Liver (tissue), 9 donors: Measurements from ENCODE around the gene CHST12. TPM values are rescaled to one million over a fixed set of nuclear protein-coding genes. Genes with fewer than 3 reads are reported as not detected.

Experiments used
- DNase-seq: peaks from one replicate; pipeline ENCODE4 v3.0.0-alpha.2; 2017; ENCODE audit warnings: low spot score
- H3K27ac ChIP-seq, 2 donors: one replicate each; pipeline ENCODE4 v1.7.0; 2013; ENCODE audit warnings: inconsistent platforms in 2 of 2, low read length in 2 of 2, control low read depth in 1 of 2, low read depth in 1 of 2, mild to moderate bottlenecking in 1 of 2
- H3K27me3 ChIP-seq, 4 donors: one replicate each; pipeline versions ENCODE4 v1.6.1 to v1.7.0; 2013; ENCODE audit warnings: low read length in 3 of 4, inconsistent platforms in 1 of 4, mild to moderate bottlenecking in 1 of 4, moderate library complexity in 1 of 4; ENCODE audit not compliant: control insufficient read depth in 4 of 4, insufficient read depth in 4 of 4
- H3K36me3 ChIP-seq, 4 donors: one replicate each; pipeline versions ENCODE4 v1.6.1 to v1.7.0; 2013; ENCODE audit warnings: low read length in 3 of 4, mild to moderate bottlenecking in 3 of 4, low read depth in 1 of 4, moderate library complexity in 1 of 4; ENCODE audit not compliant: control insufficient read depth in 4 of 4, insufficient read depth in 3 of 4
- H3K4me1 ChIP-seq, 4 donors: one replicate each; pipeline versions ENCODE4 v1.6.1 to v1.7.0; 2013; ENCODE audit warnings: low read length in 3 of 4, mild to moderate bottlenecking in 3 of 4, moderate library complexity in 1 of 4; ENCODE audit not compliant: control insufficient read depth in 4 of 4, insufficient read depth in 4 of 4
- H3K4me3 ChIP-seq, 3 donors: one replicate each; pipeline versions ENCODE4 v1.6.1 to v1.7.0; 2013; ENCODE audit warnings: low read length in 3 of 3, control low read depth in 1 of 3, low read depth in 1 of 3, mild to moderate bottlenecking in 1 of 3
- H3K9ac ChIP-seq, 2 donors: one replicate each; pipeline ENCODE4 v1.7.0; 2013; ENCODE audit warnings: low read length in 2 of 2, mild to moderate bottlenecking in 2 of 2, moderate library complexity in 2 of 2, control low read depth in 1 of 2, low read depth in 1 of 2
- H3K9me3 ChIP-seq, 4 donors: one replicate each; pipeline versions ENCODE4 v1.6.1 to v1.7.0; 2013; ENCODE audit warnings: low read length in 3 of 4; ENCODE audit not compliant: control insufficient read depth in 4 of 4
- CTCF ChIP-seq: fragments of 150-350 bp; IDR thresholded peaks from 2 replicates; pipeline ENCODE4 v1.5.1; 2017; ENCODE audit warnings: improper control_type of control experiment, low read depth, low read length; ENCODE audit not compliant: missing input control
- EGR1 ChIP-seq, 2 donors: IDR thresholded peaks; 2 replicates each; pipeline ENCODE4 v1.6.1; 2016 to 2018; ENCODE audit warnings: antibody characterized with exemption in 2 of 2, low read depth in 2 of 2
- FOXA1 ChIP-seq: IDR thresholded peaks from 2 replicates; pipeline ENCODE4 v1.6.1; 2016; ENCODE audit warnings: antibody characterized with exemption
- FOXA2 ChIP-seq: IDR thresholded peaks from 2 replicates; pipeline ENCODE4 v1.6.1; 2016; ENCODE audit warnings: antibody characterized with exemption
- GABPA ChIP-seq, 2 donors: IDR thresholded peaks in 1 of 2; conservative IDR thresholded peaks in 1 of 2; 2 replicates each; pipeline ENCODE4 v1.6.1; 2016; ENCODE audit warnings: antibody characterized with exemption in 2 of 2, mild to moderate bottlenecking in 1 of 2, moderate library complexity in 1 of 2
- HNF4A ChIP-seq, 2 donors: conservative IDR thresholded peaks; 2 replicates each; pipeline ENCODE4 v1.6.1; 2016; ENCODE audit warnings: antibody characterized with exemption in 2 of 2, mild to moderate bottlenecking in 2 of 2
- HNF4G ChIP-seq: IDR thresholded peaks from 2 replicates; pipeline ENCODE4 v1.6.1; 2016; ENCODE audit warnings: antibody characterized with exemption
- JUND ChIP-seq, 2 donors: IDR thresholded peaks; 2 replicates each; pipeline ENCODE4 v1.6.1; 2016; ENCODE audit warnings: antibody characterized with exemption in 2 of 2
- NR2F2 ChIP-seq: IDR thresholded peaks from 2 replicates; pipeline ENCODE4 v1.6.1; 2016; ENCODE audit warnings: antibody characterized with exemption
- RAD21 ChIP-seq, 2 donors: IDR thresholded peaks; 2 replicates each; pipeline ENCODE4 v1.6.1; 2016; ENCODE audit warnings: antibody characterized with exemption in 2 of 2, mild to moderate bottlenecking in 2 of 2
- RXRA ChIP-seq, 2 donors: IDR thresholded peaks; 2 replicates each; pipeline ENCODE4 v1.6.1; 2017 to 2018; ENCODE audit warnings: antibody characterized with exemption in 2 of 2, mild to moderate bottlenecking in 1 of 2
- SP1 ChIP-seq: IDR thresholded peaks from 2 replicates; pipeline ENCODE4 v1.6.1; 2018; ENCODE audit warnings: antibody characterized with exemption, mild to moderate bottlenecking
- TAF1 ChIP-seq: conservative IDR thresholded peaks from 2 replicates; pipeline ENCODE4 v1.6.1; 2016; ENCODE audit warnings: antibody characterized with exemption, mild to moderate bottlenecking
- YY1 ChIP-seq: IDR thresholded peaks from 2 replicates; pipeline ENCODE4 v1.6.1; 2016; ENCODE audit warnings: antibody characterized with exemption, mild to moderate bottlenecking
- WGBS: extraction: QIAGEN DNeasy Blood & Tissue Kit; methylation state at CpG from one replicate; pipeline ENCODE4 v1.1.7; 2013; 5-methylcytosine and 5-hydroxymethylcytosine counted together
- polyA plus RNA-seq, 2 donors: library from polyadenylated mRNA; stranded (reverse) in 1 of 2; unstranded in 1 of 2; fragments of 200-250 nt in 1 of 2; fragments of >200 nt in 1 of 2; fragmentation: Nextera tagmentation in 1 of 2; extraction: Ambion mirVana in 1 of 2; gene quantifications; one replicate each; pipeline versions ENCODE4 v1.2.1 to v1.2.3, GENCODE V29; 2013 to 2015
- total RNA-seq, 2 donors: library from RNA; depleted of rRNA; stranded (reverse); fragments of >200 nt; gene quantifications; one replicate each; pipeline ENCODE4 v1.2.3, GENCODE V29; 2014
- TF ChIP-seq, protein P1 (sequence below): IDR thresholded peaks from 2 replicates; pipeline ENCODE4 v1.6.1; 2016; ENCODE audit warnings: antibody characterized with exemption
- TF ChIP-seq, protein P2 (sequence below): IDR thresholded peaks from 2 replicates; pipeline ENCODE4 v1.6.1; 2016; ENCODE audit warnings: antibody characterized with exemption, mild to moderate bottlenecking
- TF ChIP-seq, protein P3 (sequence below): IDR thresholded peaks from 2 replicates; pipeline ENCODE4 v1.6.1; 2016; ENCODE audit warnings: antibody characterized with exemption
- donor health status: healthy.
- donor health status: healthy.
- donor health status: healthy.
- donor health status: healthy.
- donor health status: healthy.

Gene CHST12
- total and polyA plus RNA-seq, 4 donors = 3.2 to 11.9 (median 5.2) TPM

- no peak for DNase-seq
- Histone ChIP-seq H3K36me3 (no peaks in the 10 kb centered on the region), H3K9ac (no peak overlapping the region), H3K4me1 (peaks cover 0 to 9% (median 4%) of the 10 kb centered on the region in 4 donors), H3K27me3 (no peaks in the 10 kb centered on the region), H3K4me3 (no peak overlapping the region), H3K27ac (no peak overlapping the region), H3K9me3 (no peaks in the 10 kb centered on the region)
- TF ChIP-seq JUND (IDR thresholded peaks at IDR 0.05) = no peak
- TF ChIP-seq FOXA2 = no peak
- TF ChIP-seq HNF4A (conservative IDR thresholded peaks at IDR 0.05) = no peak
- TF ChIP-seq SP1 = no peak
- no peak for TF ChIP-seq FOXA1
- TF ChIP-seq CTCF = no peak
- TF ChIP-seq, protein P1, sequence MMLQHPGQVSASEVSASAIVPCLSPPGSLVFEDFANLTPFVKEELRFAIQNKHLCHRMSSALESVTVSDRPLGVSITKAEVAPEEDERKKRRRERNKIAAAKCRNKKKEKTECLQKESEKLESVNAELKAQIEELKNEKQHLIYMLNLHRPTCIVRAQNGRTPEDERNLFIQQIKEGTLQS = no peak
- TF ChIP-seq HNF4G = no peak
- no peak for TF ChIP-seq RXRA (IDR thresholded peaks at IDR 0.05)
- TF ChIP-seq, protein P2, sequence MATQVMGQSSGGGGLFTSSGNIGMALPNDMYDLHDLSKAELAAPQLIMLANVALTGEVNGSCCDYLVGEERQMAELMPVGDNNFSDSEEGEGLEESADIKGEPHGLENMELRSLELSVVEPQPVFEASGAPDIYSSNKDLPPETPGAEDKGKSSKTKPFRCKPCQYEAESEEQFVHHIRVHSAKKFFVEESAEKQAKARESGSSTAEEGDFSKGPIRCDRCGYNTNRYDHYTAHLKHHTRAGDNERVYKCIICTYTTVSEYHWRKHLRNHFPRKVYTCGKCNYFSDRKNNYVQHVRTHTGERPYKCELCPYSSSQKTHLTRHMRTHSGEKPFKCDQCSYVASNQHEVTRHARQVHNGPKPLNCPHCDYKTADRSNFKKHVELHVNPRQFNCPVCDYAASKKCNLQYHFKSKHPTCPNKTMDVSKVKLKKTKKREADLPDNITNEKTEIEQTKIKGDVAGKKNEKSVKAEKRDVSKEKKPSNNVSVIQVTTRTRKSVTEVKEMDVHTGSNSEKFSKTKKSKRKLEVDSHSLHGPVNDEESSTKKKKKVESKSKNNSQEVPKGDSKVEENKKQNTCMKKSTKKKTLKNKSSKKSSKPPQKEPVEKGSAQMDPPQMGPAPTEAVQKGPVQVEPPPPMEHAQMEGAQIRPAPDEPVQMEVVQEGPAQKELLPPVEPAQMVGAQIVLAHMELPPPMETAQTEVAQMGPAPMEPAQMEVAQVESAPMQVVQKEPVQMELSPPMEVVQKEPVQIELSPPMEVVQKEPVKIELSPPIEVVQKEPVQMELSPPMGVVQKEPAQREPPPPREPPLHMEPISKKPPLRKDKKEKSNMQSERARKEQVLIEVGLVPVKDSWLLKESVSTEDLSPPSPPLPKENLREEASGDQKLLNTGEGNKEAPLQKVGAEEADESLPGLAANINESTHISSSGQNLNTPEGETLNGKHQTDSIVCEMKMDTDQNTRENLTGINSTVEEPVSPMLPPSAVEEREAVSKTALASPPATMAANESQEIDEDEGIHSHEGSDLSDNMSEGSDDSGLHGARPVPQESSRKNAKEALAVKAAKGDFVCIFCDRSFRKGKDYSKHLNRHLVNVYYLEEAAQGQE = no peak
- WGBS = 100% methylated on average over 1 of the region's 1 CpG
Measured at GRCh38 chr7:2411049-2411448, 7.6 kb downstream of the CHST12 start.

DNA sequence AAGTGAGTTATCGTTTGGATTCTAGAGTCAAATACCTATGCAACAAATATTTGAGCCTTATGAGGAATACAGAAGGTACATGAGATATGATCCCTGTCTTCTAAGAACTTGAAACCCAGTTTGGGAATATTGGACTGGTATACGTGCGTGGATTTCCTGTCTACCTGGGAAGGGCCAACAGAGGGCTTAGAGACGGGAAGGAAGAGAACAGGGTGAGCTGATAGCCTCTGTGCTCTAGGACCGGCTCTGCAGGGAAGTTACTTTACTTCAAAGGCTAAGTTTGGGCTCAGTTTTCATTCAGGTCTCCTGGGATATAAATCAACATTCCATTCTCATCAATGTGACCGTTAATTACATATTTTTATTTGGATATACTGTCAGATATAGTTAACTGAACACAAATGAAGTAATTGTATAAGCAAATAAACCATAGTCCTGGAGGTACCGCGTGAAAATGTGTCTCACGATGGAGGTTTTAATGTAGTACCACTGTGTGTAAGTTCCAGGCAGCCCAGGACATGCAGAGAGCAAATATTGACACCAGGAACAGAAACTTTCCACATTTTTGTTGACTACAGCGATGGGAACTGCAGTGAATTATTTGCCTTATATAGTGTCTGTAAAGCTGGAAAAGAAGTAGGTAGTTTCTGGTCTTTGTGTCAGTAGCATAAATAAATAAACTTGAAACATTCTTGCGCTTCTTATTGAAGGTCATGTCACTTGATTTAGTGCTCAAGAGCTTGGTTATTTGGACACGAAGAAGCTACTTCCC, 8.6 kb downstream of the CHST12 start:
- H3K4me1 ChIP-seq = peaks cover 0 to 9% (median 3%) of the 10 kb centered on the region in 4 donors
- H3K9ac ChIP-seq = no peak overlapping the region
- no peak for TF ChIP-seq HNF4G
- no peak for TF ChIP-seq SP1
- TF ChIP-seq GABPA (IDR thresholded peaks at IDR 0.05 in 1 of 2, conservative IDR thresholded peaks at IDR 0.05 in 1 of 2) = no peak
- no peak for TF ChIP-seq NR2F2
- no peak for TF ChIP-seq TAF1
- no peak for TF ChIP-seq RXRA (IDR thresholded peaks at IDR 0.05)
- TF ChIP-seq, protein P1 = no peak
- TF ChIP-seq RAD21 (IDR thresholded peaks at IDR 0.05) = no peak
- TF ChIP-seq, protein P3, sequence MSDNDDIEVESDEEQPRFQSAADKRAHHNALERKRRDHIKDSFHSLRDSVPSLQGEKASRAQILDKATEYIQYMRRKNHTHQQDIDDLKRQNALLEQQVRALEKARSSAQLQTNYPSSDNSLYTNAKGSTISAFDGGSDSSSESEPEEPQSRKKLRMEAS = no peak
- TF ChIP-seq EGR1 (IDR thresholded peaks at IDR 0.05; ENCODE audit: low read depth in 2 of 2) = no peak
- no peak for TF ChIP-seq HNF4A (conservative IDR thresholded peaks at IDR 0.05)
- no peak for TF ChIP-seq FOXA2
- TF ChIP-seq YY1 = no peak
- TF ChIP-seq, protein P2 = no peak
- TF ChIP-seq JUND (IDR thresholded peaks at IDR 0.05) = no peak
- no peak for TF ChIP-seq CTCF
- no peak for TF ChIP-seq FOXA1
- 53% methylated on average over 12 of the region's 12 CpGs for WGBS
- no peak for DNase-seq
- H3K36me3 ChIP-seq = no peaks in the 10 kb centered on the region
- no peak overlapping the region for H3K27ac ChIP-seq
- no peaks in the 10 kb centered on the region for H3K27me3 ChIP-seq
- H3K9me3 ChIP-seq = no peaks in the 10 kb centered on the region
- H3K4me3 ChIP-seq = no peak overlapping the region
